HG02759 (cell line): Measurements from ENCODE around the gene SP140.

Experiments
- ATAC-seq: cut with Tn5 transposase; IDR thresholded peaks from one replicate; pipeline ENCODE4 v1.9.1; 2021; ENCODE audit warnings: mild to moderate bottlenecking, moderate library complexity; ENCODE audit not compliant: unreplicated experiment

The SP140 gene

GRCh38 chr2:230362030-230362691 is 136.6 kb downstream of the SP140 start:
- ATAC-seq = no peak
